GM04503 (cell line): ENCODE results near the gene COX15.
"Not testable (repeated sequence)": the region's sequence is repeated elsewhere in the genome, so short reads cannot be mapped to it uniquely, and the experiment has no call there.

Source experiments
- DNase-seq: peaks from one replicate; pipeline ENCODE4 v3.0.0-alpha.2; 2012; ENCODE audit warnings: low read depth

Gene COX15

GRCh38 chr10:99732033-99732842, at the start of gene COX15, which contains the start of gene CUTC:
TSS of gene COX15 (minus strand) at chr10:99732127. CDS start at chr10:99732049, 78 bp downstream.
TSS of gene CUTC (plus strand) at chr10:99732234. CDS start at chr10:99732349, 115 bp downstream.
- DNase-seq: peak; percentile 78

- DNase-seq: no peak
Observed at GRCh38 chr10:99779335-99779734, 47.4 kb upstream of the COX15 start.

- DNase-seq: no peak
Observed at GRCh38 chr10:99777918-99778714, 46.2 kb upstream of the COX15 start.

GRCh38 chr10:99775850-99776249, 43.9 kb upstream of the COX15 start:
- DNase-seq: peak; percentile 78

- DNase-seq: no peak
Observed at GRCh38 chr10:99770408-99771045, 38.6 kb upstream of the COX15 start.

GRCh38 chr10:99769706-99770105, 37.8 kb upstream of the COX15 start:
- DNase-seq: no peak

GRCh38 chr10:99768556-99768955, 36.6 kb upstream of the COX15 start:
- no peak for DNase-seq

- DNase-seq: no peak
Observed at GRCh38 chr10:99767901-99768300, 36.0 kb upstream of the COX15 start.

GRCh38 chr10:99766302-99766681, 34.4 kb upstream of the COX15 start:
- DNase-seq: no peak

- DNase-seq: no peak
Observed at GRCh38 chr10:99765672-99766301, 33.9 kb upstream of the COX15 start.

- DNase-seq: no peak
Observed at GRCh38 chr10:99761365-99761764, 29.4 kb upstream of the COX15 start.

GRCh38 chr10:99760321-99760720, 28.4 kb upstream of the COX15 start:
- no peak for DNase-seq

GRCh38 chr10:99758211-99758891, 26.4 kb upstream of the COX15 start:
- DNase-seq: peak; percentile 10

- no peak for DNase-seq
Observed at GRCh38 chr10:99756159-99756558, 24.2 kb upstream of the COX15 start.

- no peak for DNase-seq
Observed at GRCh38 chr10:99754670-99755069, 22.7 kb upstream of the COX15 start.

- no peak for DNase-seq
Observed at GRCh38 chr10:99750641-99751040, 18.7 kb upstream of the COX15 start.

GRCh38 chr10:99748823-99749451, 17.0 kb upstream of the COX15 start:
- DNase-seq: no peak

GRCh38 chr10:99746166-99746565, 14.2 kb upstream of the COX15 start:
- DNase-seq: not testable (repeated sequence)

- no peak for DNase-seq
Observed at GRCh38 chr10:99743841-99744240, 11.9 kb upstream of the COX15 start.

- DNase-seq: no peak
Observed at GRCh38 chr10:99742701-99743100, 10.8 kb upstream of the COX15 start.

GRCh38 chr10:99742254-99742653, 10.3 kb upstream of the COX15 start:
- DNase-seq: no peak
